ENCODE data around the gene CSRNP3.

DNA sequence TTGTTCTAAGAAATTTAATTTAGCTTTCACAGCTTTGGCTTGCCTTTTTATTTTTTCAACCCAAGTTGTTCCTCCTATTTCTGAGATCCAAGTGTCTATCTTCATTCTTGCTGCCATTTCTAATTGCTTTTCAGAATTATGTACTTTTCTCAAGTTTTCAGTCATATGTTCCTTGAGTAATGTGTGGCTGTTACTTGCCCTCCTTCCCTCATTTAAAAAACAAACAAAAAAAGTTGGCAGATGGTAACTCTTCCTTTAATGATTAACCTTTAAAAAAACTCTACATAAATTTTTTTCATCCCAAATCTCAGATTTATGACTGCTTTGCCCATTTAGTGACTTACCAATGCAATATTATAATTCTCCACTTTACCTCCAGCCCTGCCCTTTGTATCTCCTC lies 193.2 kb downstream of the CSRNP3 start:
- TF ChIP-seq EZH2 (IDR thresholded peaks at IDR 0.05; ENCODE audit: borderline replicate concordance, insufficient read depth, low read depth, low read length, poor library complexity, severe bottlenecking), result no peak
- TF ChIP-seq, protein P1, sequence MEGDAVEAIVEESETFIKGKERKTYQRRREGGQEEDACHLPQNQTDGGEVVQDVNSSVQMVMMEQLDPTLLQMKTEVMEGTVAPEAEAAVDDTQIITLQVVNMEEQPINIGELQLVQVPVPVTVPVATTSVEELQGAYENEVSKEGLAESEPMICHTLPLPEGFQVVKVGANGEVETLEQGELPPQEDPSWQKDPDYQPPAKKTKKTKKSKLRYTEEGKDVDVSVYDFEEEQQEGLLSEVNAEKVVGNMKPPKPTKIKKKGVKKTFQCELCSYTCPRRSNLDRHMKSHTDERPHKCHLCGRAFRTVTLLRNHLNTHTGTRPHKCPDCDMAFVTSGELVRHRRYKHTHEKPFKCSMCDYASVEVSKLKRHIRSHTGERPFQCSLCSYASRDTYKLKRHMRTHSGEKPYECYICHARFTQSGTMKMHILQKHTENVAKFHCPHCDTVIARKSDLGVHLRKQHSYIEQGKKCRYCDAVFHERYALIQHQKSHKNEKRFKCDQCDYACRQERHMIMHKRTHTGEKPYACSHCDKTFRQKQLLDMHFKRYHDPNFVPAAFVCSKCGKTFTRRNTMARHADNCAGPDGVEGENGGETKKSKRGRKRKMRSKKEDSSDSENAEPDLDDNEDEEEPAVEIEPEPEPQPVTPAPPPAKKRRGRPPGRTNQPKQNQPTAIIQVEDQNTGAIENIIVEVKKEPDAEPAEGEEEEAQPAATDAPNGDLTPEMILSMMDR (IDR thresholded peaks at IDR 0.05), result no peak
